WTC11 (cell line): ENCODE data around the gene CRX. TPM values are rescaled to one million over a fixed set of nuclear protein-coding genes. Genes with fewer than 3 reads are reported as not detected.

Source experiments
- ATAC-seq: fragments of 200-7000 bp; cut with Tn5 transposase; 2 replicates; pipeline ENCODE4 v1.10.0; 2021; ENCODE audit warnings: mild to moderate bottlenecking, moderate library complexity
- CTCF ChIA-PET: fragments of 300-600 bp; sonication (Branson Sonifier 250); formaldehyde crosslinking; loops from one replicate; lab custom pipeline; 2021; ENCODE audit warnings: antibody characterized with exemption; lab: Charles Lee
- POLR2A ChIA-PET: fragments of 350-600 bp; sonication (Branson Sonifier 250); formaldehyde crosslinking; loops from one replicate; lab custom pipeline; 2021; ENCODE audit warnings: antibody characterized with exemption; lab: Charles Lee
- DNase-seq: peaks from one replicate; pipeline ENCODE4 v3.0.0; 2021; ENCODE audit warnings: low spot score
- H3K27ac Mint-ChIP-seq: 2 replicates; pipeline ENCODE4 v1.8.0; 2021; ENCODE audit warnings: mixed read lengths
- H3K27me3 Mint-ChIP-seq: 2 replicates; pipeline ENCODE4 v1.8.0; 2021; ENCODE audit warnings: low read depth, mild to moderate bottlenecking, moderate library complexity, mixed read lengths
- H3K36me3 Mint-ChIP-seq: 2 replicates; pipeline ENCODE4 v1.8.0; 2021; ENCODE audit warnings: mixed read lengths
- H3K4me1 Mint-ChIP-seq: 2 replicates; pipeline ENCODE4 v1.8.0; 2022; ENCODE audit warnings: mixed read lengths
- H3K4me3 Mint-ChIP-seq: 2 replicates; pipeline ENCODE4 v1.8.0; 2021; ENCODE audit warnings: mild to moderate bottlenecking, moderate library complexity, mixed read lengths
- H3K9me3 Mint-ChIP-seq: 2 replicates; pipeline ENCODE4 v1.8.0; 2021; ENCODE audit warnings: mixed read lengths
- CBFB ChIP-seq: sonication (generic); formaldehyde crosslinking; IDR thresholded peaks from 2 replicates; pipeline ENCODE4 v1.8.1; 2022; ENCODE audit warnings: mild to moderate bottlenecking, low read depth, missing genetic modification reagents
- CREM ChIP-seq: sonication (generic); formaldehyde crosslinking; IDR thresholded peaks from 2 replicates; pipeline ENCODE4 v1.8.1; 2022; ENCODE audit warnings: mild to moderate bottlenecking, missing genetic modification reagents, moderate library complexity
- GRHL2 ChIP-seq: fragments of 250-450 bp; sonication (Bioruptor Pico); IDR thresholded peaks from 2 replicates; pipeline ENCODE4 v1.8.0; 2022; ENCODE audit warnings: mild to moderate bottlenecking, moderate library complexity; ENCODE audit not compliant: insufficient replicate concordance, severe bottlenecking
- GTF2I ChIP-seq: fragments of 250-450 bp; sonication (Bioruptor Pico); conservative IDR thresholded peaks from 2 replicates; pipeline ENCODE4 v1.4.0; 2021; ENCODE audit warnings: mild to moderate bottlenecking
- HMGA2 ChIP-seq: fragments of 250-450 bp; sonication (Bioruptor Pico); IDR thresholded peaks from 2 replicates; pipeline ENCODE4 v1.4.0; 2021; ENCODE audit warnings: mild to moderate bottlenecking, moderate library complexity
- NFE2L1 ChIP-seq: sonication (generic); formaldehyde crosslinking; IDR thresholded peaks from 2 replicates; pipeline ENCODE4 v1.8.1; 2023; ENCODE audit warnings: missing genetic modification reagents
- OVOL2 ChIP-seq: fragments of 250-450 bp; sonication (Bioruptor Pico); IDR thresholded peaks from 2 replicates; pipeline ENCODE4 v1.9.0; 2021; ENCODE audit warnings: mild to moderate bottlenecking, borderline replicate concordance
- PRRX2 ChIP-seq: fragments of 250-450 bp; sonication (Bioruptor Pico); IDR thresholded peaks from 2 replicates; pipeline ENCODE4 v1.8.0; 2021; ENCODE audit warnings: mild to moderate bottlenecking
- TCF7 ChIP-seq: sonication (generic); formaldehyde crosslinking; IDR thresholded peaks from 2 replicates; pipeline ENCODE4 v1.8.0; 2022; ENCODE audit warnings: mild to moderate bottlenecking, low read depth, missing genetic modification reagents, moderate library complexity
- TEAD1 ChIP-seq: sonication (generic); formaldehyde crosslinking; IDR thresholded peaks from 2 replicates; pipeline ENCODE4 v1.8.0; 2022; ENCODE audit warnings: mild to moderate bottlenecking, missing genetic modification reagents
- TEAD4 ChIP-seq: sonication (generic); formaldehyde crosslinking; IDR thresholded peaks from 2 replicates; pipeline ENCODE4 v1.8.0; 2022; ENCODE audit warnings: mild to moderate bottlenecking, missing genetic modification reagents
- ZBTB21 ChIP-seq: sonication (generic); formaldehyde crosslinking; IDR thresholded peaks from 2 replicates; pipeline ENCODE4 v1.8.1; 2023; ENCODE audit warnings: mild to moderate bottlenecking, missing genetic modification reagents, borderline replicate concordance
- ZNF138 ChIP-seq: sonication (generic); formaldehyde crosslinking; conservative IDR thresholded peaks from 2 replicates; pipeline ENCODE4 v1.8.1; 2022; ENCODE audit warnings: mild to moderate bottlenecking, moderate library complexity, missing genetic modification reagents
- ZNF263 ChIP-seq: sonication (generic); formaldehyde crosslinking; IDR thresholded peaks from 2 replicates; pipeline ENCODE4 v1.8.1; 2022; ENCODE audit warnings: low read depth, mild to moderate bottlenecking, moderate library complexity, missing genetic modification reagents
- ZNF671 ChIP-seq: fragments of 250-450 bp; sonication (Bioruptor Pico); IDR thresholded peaks from 2 replicates; pipeline ENCODE4 v1.8.0; 2021; ENCODE audit warnings: mild to moderate bottlenecking
- total RNA-seq: library from RNA; stranded (reverse); gene quantifications from 3 replicates; pipeline ENCODE4 v1.2.3, GENCODE V29; 2021
- TF ChIP-seq, protein P1 (sequence below): fragments of 250-450 bp; sonication (Bioruptor Pico); IDR thresholded peaks from 2 replicates; pipeline ENCODE4 v1.9.0; 2021; ENCODE audit warnings: mild to moderate bottlenecking, borderline replicate concordance
- TF ChIP-seq, protein P2 (sequence below): fragments of 200-600 bp; IDR thresholded peaks from 2 replicates; pipeline ENCODE4 v1.8.0; 2022; ENCODE audit warnings: antibody characterized with exemption
- TF ChIP-seq, protein P3 (sequence below): fragments of 250-450 bp; sonication (Bioruptor Pico); IDR thresholded peaks from 2 replicates; pipeline ENCODE4 v2.1.2; 2022; ENCODE audit warnings: mild to moderate bottlenecking, moderate library complexity
- TF ChIP-seq, protein P4 (sequence below): sonication (generic); formaldehyde crosslinking; IDR thresholded peaks from 2 replicates; pipeline ENCODE4 v1.8.1; 2023; ENCODE audit warnings: mild to moderate bottlenecking, missing genetic modification reagents, moderate library complexity
- TF ChIP-seq, protein P5 (sequence below): sonication (generic); formaldehyde crosslinking; IDR thresholded peaks from 2 replicates; pipeline ENCODE4 v1.8.0; 2022; ENCODE audit warnings: mild to moderate bottlenecking, missing genetic modification reagents

CRX gene
- total RNA-seq, 1 experiment from 2014 or later, result 0.17 TPM

DNA sequence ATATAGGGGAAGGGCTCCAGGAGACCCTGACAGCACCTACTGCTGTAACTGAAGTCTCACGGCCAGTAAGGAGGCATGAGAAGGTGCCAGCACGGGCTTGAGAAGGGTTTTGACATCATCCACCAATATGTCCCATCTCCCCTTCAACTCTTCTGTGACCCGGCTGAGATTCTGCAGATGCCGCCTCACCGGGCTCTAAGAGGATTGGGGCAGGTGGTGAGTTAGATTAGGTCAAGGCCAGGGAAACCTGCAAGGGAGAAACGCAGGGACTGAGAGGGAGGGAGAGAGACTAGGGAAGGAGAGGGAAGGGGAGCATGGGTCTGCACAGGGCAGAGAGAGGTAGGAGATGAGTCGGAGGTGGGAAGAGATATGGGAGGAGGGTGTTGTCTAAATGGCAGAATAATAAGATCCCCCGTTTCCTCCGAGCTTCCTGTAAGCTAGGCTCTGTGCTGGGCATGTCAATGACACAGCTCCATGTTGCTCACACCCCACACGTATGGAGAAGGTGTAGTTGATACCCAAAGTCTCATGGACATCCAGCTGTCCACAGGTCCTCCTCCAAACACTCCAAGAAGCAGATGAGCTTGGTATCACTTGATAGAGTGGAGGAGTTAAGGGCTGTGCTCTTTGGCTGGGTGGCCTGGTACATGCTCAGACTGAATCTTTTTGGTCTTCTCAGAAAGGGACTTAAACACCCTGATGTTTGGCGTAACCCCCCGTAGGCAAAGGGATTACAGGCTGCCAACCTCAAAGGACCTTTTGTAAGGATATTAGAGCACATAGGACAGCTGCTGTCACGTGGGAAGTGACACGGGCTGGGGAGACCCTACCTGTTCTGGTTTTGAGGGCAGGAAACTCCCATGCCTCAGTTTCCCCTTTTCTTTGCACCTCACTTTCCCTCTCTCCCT, 23.5 kb upstream of the CRX start:
- ChIA-PET POLR2A (no interaction called here), CTCF (interaction anchor here (0.7 to 1.9 kb wide), 3 partner anchors 33 to 71 kb away, joined by 4 to 10 read pairs (median 4); no protein-coding TSS in a partner anchor)

DNA sequence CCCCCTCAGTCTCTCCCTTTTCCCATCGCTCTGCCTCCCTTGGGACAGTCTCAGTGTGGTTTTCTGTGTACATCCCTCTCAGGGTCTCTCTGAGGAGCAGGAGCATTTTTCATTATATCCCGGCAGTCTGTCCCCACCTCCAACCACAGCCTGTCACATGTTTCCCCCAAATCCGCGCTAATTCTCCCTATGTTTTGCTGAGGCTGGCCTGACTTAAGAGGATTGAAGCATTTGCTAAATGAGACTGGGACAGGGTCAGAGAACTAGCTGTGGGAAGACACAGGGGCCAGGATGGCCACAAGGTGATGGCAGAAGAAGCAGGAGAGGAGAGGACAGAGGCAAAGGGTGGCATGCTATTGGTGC, 22.9 kb upstream of the CRX start:
- no peak overlapping the region for H3K4me3 Mint-ChIP-seq
- ChIA-PET POLR2A (no interaction called here), CTCF (interaction anchor here (1.4 to 1.9 kb wide), 3 partner anchors 33 to 70 kb away, joined by 4 to 10 read pairs (median 10); no protein-coding TSS in a partner anchor)
- peaks cover 3% of the 10 kb centered on the region; the same call in 1 of the 2 replicates for H3K36me3 Mint-ChIP-seq
- H3K4me1 Mint-ChIP-seq, result no peaks in the 10 kb centered on the region
- DNase-seq, result no peak
- H3K9me3 Mint-ChIP-seq, result peaks cover 6% of the 10 kb centered on the region
- H3K27ac Mint-ChIP-seq, result no peak overlapping the region
- no peaks in the 10 kb centered on the region for H3K27me3 Mint-ChIP-seq
- ATAC-seq, result no peak
- no peak for TF ChIP-seq ZBTB21
- no peak for TF ChIP-seq CREM
- TF ChIP-seq ZNF671 (CRISPR knock-in tag), result no peak
- TF ChIP-seq TEAD1 (CRISPR knock-in tag), result no peak
- TF ChIP-seq TCF7 (CRISPR knock-in tag), result no peak
- no peak for TF ChIP-seq ZNF263 (CRISPR knock-in tag)
- TF ChIP-seq, protein P1, sequence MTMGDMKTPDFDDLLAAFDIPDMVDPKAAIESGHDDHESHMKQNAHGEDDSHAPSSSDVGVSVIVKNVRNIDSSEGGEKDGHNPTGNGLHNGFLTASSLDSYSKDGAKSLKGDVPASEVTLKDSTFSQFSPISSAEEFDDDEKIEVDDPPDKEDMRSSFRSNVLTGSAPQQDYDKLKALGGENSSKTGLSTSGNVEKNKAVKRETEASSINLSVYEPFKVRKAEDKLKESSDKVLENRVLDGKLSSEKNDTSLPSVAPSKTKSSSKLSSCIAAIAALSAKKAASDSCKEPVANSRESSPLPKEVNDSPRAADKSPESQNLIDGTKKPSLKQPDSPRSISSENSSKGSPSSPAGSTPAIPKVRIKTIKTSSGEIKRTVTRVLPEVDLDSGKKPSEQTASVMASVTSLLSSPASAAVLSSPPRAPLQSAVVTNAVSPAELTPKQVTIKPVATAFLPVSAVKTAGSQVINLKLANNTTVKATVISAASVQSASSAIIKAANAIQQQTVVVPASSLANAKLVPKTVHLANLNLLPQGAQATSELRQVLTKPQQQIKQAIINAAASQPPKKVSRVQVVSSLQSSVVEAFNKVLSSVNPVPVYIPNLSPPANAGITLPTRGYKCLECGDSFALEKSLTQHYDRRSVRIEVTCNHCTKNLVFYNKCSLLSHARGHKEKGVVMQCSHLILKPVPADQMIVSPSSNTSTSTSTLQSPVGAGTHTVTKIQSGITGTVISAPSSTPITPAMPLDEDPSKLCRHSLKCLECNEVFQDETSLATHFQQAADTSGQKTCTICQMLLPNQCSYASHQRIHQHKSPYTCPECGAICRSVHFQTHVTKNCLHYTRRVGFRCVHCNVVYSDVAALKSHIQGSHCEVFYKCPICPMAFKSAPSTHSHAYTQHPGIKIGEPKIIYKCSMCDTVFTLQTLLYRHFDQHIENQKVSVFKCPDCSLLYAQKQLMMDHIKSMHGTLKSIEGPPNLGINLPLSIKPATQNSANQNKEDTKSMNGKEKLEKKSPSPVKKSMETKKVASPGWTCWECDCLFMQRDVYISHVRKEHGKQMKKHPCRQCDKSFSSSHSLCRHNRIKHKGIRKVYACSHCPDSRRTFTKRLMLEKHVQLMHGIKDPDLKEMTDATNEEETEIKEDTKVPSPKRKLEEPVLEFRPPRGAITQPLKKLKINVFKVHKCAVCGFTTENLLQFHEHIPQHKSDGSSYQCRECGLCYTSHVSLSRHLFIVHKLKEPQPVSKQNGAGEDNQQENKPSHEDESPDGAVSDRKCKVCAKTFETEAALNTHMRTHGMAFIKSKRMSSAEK (CRISPR knock-in tag), result no peak
- TF ChIP-seq ZNF138 (CRISPR knock-in tag), result no peak

More for the DNA sequence above, 23.5 kb upstream of the CRX start:
- ATAC-seq (no peak), DNase-seq (no peak)
- no peak overlapping the region for H3K4me3 Mint-ChIP-seq
- no peaks in the 10 kb centered on the region for H3K4me1 Mint-ChIP-seq
- peaks cover 3% of the 10 kb centered on the region; the same call in 1 of the 2 replicates for H3K36me3 Mint-ChIP-seq
- no peaks in the 10 kb centered on the region for H3K27me3 Mint-ChIP-seq
- peaks cover 6% of the 10 kb centered on the region for H3K9me3 Mint-ChIP-seq
- no peak overlapping the region for H3K27ac Mint-ChIP-seq
- no peak for TF ChIP-seq ZNF263 (CRISPR knock-in tag)
- TF ChIP-seq GRHL2 (CRISPR knock-in tag), result no peak
- TF ChIP-seq, protein P2, sequence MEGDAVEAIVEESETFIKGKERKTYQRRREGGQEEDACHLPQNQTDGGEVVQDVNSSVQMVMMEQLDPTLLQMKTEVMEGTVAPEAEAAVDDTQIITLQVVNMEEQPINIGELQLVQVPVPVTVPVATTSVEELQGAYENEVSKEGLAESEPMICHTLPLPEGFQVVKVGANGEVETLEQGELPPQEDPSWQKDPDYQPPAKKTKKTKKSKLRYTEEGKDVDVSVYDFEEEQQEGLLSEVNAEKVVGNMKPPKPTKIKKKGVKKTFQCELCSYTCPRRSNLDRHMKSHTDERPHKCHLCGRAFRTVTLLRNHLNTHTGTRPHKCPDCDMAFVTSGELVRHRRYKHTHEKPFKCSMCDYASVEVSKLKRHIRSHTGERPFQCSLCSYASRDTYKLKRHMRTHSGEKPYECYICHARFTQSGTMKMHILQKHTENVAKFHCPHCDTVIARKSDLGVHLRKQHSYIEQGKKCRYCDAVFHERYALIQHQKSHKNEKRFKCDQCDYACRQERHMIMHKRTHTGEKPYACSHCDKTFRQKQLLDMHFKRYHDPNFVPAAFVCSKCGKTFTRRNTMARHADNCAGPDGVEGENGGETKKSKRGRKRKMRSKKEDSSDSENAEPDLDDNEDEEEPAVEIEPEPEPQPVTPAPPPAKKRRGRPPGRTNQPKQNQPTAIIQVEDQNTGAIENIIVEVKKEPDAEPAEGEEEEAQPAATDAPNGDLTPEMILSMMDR, result no peak
- TF ChIP-seq PRRX2 (CRISPR knock-in tag), result no peak
- TF ChIP-seq OVOL2, result no peak
- TF ChIP-seq GTF2I, result no peak
- TF ChIP-seq, protein P3, sequence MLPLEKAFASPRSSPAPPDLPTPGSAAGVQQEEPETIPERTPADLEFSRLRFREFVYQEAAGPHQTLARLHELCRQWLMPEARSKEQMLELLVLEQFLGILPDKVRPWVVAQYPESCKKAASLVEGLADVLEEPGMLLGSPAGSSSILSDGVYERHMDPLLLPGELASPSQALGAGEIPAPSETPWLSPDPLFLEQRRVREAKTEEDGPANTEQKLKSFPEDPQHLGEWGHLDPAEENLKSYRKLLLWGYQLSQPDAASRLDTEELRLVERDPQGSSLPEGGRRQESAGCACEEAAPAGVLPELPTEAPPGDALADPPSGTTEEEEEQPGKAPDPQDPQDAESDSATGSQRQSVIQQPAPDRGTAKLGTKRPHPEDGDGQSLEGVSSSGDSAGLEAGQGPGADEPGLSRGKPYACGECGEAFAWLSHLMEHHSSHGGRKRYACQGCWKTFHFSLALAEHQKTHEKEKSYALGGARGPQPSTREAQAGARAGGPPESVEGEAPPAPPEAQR (CRISPR knock-in tag), result no peak
- TF ChIP-seq, protein P4, sequence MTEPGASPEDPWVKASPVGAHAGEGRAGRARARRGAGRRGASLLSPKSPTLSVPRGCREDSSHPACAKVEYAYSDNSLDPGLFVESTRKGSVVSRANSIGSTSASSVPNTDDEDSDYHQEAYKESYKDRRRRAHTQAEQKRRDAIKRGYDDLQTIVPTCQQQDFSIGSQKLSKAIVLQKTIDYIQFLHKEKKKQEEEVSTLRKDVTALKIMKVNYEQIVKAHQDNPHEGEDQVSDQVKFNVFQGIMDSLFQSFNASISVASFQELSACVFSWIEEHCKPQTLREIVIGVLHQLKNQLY, result no peak
- TF ChIP-seq, protein P5, sequence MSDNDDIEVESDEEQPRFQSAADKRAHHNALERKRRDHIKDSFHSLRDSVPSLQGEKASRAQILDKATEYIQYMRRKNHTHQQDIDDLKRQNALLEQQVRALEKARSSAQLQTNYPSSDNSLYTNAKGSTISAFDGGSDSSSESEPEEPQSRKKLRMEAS (CRISPR knock-in tag), result no peak
- TF ChIP-seq CBFB (CRISPR knock-in tag), result no peak
- TF ChIP-seq HMGA2, result no peak
- TF ChIP-seq, protein P1 (CRISPR knock-in tag), result no peak
- TF ChIP-seq TEAD4, result no peak
- TF ChIP-seq ZNF138 (CRISPR knock-in tag), result no peak
- no peak for TF ChIP-seq NFE2L1 (CRISPR knock-in tag)
